ENCODE data around the gene SETD3.

DNA sequence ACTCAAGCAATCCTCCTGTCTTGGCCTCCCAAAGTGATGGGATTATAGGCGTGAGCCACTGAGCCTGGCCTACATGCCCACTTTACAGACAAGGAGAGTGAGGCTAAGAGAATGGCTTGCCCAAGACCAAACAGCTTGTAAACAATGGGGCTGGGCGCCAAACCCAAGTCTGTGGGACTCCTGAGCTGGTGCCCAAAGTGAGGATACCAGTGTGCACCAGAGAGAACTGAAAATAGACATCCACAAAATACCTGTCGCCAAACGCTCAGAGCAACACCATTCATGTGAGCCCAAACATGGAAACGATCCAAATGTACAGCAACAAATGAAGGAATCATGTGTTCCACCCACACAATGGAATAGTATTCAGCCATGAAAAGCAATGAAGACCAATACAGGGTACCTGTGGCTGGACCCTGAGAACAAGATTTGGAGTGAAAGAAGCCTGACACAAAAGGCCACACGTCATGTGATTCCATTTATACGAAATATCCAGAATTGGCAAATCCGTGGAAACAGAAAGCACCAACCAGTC, 38.8 kb upstream of the SETD3 start:
- TF ChIP-seq CTCF (optimal IDR thresholded peaks at IDR 0.05 in 1 of 3, IDR thresholded peaks at IDR 0.05 in 1 of 3, conservative IDR thresholded peaks at IDR 0.05 in 1 of 3; ENCODE audit: extremely low read depth in 1 of 3, insufficient read depth in 2 of 3, low read length in 3 of 3) (no peak), EZH2 (IDR thresholded peaks at IDR 0.05; ENCODE audit: low read length) (no peak)

All from keratinocyte (primary cell).